ENCODE results near the gene BPI.
"Not testable (repeated sequence)": the region's sequence is repeated elsewhere in the genome, so short reads cannot be mapped to it uniquely, and the experiment has no call there.

BPI gene

GRCh38 chr20:38303908-38304379, at the start of gene BPI:
BPI (plus strand) TSS chr20:38304156; CDS start chr20:38304224, 68 bp downstream.
- no peak for DNase-seq

GRCh38 chr20:38254621-38255020, 49.3 kb upstream of the BPI start:
- not testable (repeated sequence) for DNase-seq

- no peak for DNase-seq
These were observed 48.6 kb upstream of the BPI start for GRCh38 chr20:38255393-38255792.

DNA sequence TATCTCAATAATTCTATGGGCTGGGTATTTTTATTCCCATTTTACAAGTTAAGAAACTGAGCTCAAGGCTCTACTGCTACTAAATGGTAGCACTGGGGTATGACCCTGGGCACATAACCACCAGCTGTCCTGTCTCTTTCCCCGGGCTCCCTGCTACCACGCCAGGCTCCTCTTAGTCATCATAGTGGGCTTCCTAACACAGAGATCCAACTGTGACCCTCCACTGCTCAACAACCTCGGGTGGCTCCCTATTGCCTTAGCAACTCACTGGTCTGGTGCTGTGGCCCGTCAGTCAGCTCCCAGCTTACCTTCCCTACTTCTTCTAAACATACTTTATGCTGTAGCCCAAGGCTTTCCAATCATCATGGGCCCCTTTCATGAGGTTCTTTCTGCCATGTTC, 47.9 kb upstream of the BPI start:
- DNase-seq, result no peak

- DNase-seq, result no peak
These were observed 47.0 kb upstream of the BPI start for GRCh38 chr20:38256966-38257365.

GRCh38 chr20:38258545-38259215, 45.3 kb upstream of the BPI start:
- DNase-seq, result no peak

- DNase-seq, result no peak
These were observed 44.0 kb upstream of the BPI start for GRCh38 chr20:38260025-38260377.

DNA sequence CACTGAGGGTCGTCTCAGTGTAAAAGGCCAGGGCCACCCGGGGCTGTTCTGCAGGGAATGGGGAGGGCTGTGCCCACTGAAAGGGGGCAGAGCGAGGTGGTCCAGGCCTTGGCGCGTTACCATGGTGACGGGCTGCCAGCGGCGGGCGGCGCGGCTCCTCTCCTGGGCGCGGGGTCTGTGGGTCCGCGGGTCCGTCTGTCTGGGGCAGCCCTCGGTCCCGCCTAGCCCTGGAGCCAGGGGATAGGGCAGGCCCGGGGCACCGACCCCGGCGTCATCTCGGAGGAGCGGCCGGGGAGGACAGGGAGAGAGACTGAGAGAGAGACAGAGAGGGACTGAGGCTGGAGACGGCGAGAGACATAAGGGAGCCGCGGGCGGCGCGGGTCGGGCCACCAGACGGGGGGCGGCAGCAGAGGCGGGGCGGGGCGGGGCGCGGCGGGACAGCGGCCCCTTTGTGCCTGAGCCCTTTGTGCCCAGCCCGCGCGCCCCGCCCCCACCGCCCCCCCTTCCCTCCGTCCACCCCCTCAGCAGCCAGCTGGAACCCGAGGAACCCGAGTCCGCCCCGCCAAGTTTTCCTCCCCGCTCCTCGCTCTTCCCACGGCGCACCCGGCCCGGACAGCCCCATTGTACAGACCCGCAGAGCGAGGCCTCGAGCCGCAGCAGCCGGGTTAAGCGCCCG, 43.4 kb upstream of the BPI start, which contains the start of gene KIAA1755:
TSS of gene KIAA1755 (minus strand) at position 358 of the 676 bp plus-strand sequence. CDS start at position 123, 235 bp downstream.
- no peak for DNase-seq

- no peak for DNase-seq
These were observed 42.9 kb upstream of the BPI start for GRCh38 chr20:38261054-38261390.

DNA sequence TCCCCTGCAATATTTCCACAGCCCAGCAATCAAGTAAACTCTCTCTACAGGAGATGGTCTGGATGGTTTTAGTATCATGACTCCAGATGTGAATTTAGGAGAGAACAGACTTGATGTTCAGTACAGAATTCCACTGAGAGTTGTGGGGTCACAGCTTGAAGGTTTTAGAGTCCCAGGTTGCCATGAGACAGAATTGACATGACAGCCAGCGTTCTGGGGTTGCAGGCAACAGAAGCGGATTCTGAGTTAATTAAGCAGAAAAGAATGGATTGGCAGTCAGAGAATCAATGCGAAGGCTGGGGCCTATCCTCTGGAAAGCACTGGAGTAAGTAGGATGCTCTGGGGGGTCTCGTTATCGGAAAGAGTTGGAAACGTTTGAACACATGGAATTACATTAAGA, 41.0 kb upstream of the BPI start:
- DNase-seq, result no peak

DNA sequence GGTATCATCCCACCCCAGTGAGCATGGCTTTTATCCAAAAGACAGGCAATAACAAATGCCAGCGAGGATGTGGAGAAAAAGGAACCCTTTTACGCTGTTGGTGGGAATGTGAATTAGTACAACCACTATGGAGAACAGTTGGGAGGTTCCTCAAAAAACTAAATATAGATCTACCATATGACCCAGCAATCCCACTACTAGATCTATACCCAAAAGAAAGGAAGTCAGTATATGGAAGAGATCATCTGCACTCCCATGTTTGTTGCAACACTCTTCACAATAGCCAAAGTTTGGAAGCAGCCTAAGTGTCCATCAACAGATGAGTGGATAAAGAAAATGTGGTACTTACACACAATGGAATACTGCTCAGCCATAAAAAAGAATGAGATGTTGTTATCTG, 37.5 kb upstream of the BPI start:
- no peak for DNase-seq

- DNase-seq, result no peak
These were observed 36.7 kb upstream of the BPI start for GRCh38 chr20:38267296-38267695.

DNA sequence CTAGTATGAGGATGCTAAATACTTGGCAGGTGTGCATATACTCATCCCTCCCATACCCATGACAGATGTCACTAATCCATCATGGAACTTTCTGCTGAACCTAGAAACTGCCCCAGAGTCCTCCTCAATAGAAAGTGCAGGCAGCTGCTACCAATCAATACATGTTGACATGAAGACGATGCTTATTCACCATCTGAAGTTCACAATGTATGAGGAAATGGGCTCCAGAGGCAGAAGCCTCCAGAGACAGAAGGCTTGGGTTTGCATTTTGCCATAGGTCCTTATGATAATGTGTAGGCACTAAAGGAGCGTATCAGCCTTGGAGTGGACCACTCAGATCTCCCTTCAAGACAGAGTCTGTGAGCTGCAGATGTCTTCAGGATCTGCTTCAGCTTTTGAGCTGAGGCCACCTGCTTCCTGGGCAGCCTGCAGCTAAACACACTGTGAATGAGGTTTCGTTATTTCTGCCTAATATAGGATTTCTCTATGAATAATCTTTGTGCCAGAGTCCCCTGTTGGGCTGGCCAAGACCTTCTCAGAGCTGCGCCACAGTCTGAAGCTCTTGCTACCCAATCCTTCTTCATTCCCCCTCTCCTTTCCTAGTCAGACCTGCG, 35.9 kb upstream of the BPI start:
- DNase-seq, result no peak

DNA sequence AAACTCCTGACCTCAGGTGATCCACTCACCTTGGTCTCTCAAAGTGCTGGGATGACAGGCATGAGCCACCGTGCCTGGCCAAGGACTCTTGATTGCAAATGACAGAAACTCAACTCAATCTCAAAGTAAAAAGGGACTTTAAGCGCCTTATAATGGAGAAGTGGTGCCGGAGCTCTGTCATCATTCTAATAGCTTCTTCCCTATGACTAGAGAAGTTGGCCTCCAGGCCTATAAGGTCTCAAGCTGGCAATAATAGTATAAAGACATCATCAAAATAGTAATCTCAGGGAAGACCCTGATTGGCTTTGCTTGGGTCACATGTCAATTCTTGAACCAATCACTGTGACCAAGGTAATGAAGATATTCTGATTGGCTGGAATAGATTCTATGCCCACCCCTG, 34.9 kb upstream of the BPI start:
- DNase-seq, result no peak

- no peak for DNase-seq
These were observed 34.2 kb upstream of the BPI start for GRCh38 chr20:38269715-38270114.

- no peak for DNase-seq
These were observed 32.9 kb upstream of the BPI start for GRCh38 chr20:38270869-38271605.

GRCh38 chr20:38271608-38272120, 32.3 kb upstream of the BPI start:
- DNase-seq, result no peak

GRCh38 chr20:38272398-38272797, 31.6 kb upstream of the BPI start:
- DNase-seq, result no peak

- DNase-seq, result no peak
These were observed 31.0 kb upstream of the BPI start for GRCh38 chr20:38272961-38273360.

GRCh38 chr20:38275815-38276550, 28.0 kb upstream of the BPI start:
- no peak for DNase-seq

GRCh38 chr20:38277285-38277684, 26.7 kb upstream of the BPI start:
- no peak for DNase-seq

DNA sequence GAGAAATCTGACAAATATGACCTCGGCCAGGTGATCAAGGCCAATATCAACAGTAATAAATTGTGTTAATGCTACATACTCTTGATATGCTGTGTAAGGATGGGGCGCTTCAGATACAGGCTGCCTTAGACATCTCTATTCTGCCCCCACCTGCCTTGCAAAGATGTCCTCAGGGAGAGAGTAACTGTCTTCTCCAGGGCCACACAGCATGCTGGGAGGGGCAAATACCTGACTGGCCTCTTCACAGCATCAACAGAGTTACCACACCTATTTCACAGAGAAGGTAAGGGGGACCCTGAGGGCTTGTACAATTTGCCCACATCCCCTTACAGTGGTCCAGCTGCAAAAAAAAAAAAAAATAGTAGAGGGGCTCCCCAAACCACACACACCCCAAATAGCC, 26.3 kb upstream of the BPI start:
- no peak for DNase-seq

DNA sequence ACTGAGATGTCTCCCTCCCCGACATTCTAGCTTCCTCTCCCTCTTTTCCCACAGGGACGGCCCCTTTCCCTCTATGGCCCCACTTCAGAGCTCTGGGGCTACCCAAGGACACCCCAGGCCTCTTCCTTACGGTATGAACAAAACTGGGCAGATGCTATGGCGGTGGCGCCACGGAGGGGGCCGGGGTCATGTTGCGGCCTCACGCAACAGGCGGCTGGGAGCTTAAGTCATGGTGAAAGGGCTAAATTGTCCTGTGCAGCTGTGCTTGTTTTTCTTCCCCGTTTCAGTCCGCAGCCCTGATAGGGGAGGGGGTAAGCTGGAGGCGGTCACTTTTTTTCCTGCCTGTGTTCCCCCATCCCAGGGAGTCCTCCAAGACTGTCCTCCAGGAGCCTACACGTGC, 25.8 kb upstream of the BPI start:
- DNase-seq, result no peak
